ENCODE results near the gene MPDU1.

- TF ChIP-seq, protein P1, sequence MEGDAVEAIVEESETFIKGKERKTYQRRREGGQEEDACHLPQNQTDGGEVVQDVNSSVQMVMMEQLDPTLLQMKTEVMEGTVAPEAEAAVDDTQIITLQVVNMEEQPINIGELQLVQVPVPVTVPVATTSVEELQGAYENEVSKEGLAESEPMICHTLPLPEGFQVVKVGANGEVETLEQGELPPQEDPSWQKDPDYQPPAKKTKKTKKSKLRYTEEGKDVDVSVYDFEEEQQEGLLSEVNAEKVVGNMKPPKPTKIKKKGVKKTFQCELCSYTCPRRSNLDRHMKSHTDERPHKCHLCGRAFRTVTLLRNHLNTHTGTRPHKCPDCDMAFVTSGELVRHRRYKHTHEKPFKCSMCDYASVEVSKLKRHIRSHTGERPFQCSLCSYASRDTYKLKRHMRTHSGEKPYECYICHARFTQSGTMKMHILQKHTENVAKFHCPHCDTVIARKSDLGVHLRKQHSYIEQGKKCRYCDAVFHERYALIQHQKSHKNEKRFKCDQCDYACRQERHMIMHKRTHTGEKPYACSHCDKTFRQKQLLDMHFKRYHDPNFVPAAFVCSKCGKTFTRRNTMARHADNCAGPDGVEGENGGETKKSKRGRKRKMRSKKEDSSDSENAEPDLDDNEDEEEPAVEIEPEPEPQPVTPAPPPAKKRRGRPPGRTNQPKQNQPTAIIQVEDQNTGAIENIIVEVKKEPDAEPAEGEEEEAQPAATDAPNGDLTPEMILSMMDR (IDR thresholded peaks at IDR 0.05; ENCODE audit: low read depth, low read length, poor library complexity, severe bottlenecking), result no peak
- TF ChIP-seq EZH2phosphoT487 (IDR thresholded peaks at IDR 0.05; ENCODE audit: borderline replicate concordance, low read length), result no peak
These were observed 38.7 kb upstream of the MPDU1 start for GRCh38 chr17:7544911-7545310.

Data from DOHH2 (cell line).